ENCODE data around the gene RETREG1.

The RETREG1 gene

DNA sequence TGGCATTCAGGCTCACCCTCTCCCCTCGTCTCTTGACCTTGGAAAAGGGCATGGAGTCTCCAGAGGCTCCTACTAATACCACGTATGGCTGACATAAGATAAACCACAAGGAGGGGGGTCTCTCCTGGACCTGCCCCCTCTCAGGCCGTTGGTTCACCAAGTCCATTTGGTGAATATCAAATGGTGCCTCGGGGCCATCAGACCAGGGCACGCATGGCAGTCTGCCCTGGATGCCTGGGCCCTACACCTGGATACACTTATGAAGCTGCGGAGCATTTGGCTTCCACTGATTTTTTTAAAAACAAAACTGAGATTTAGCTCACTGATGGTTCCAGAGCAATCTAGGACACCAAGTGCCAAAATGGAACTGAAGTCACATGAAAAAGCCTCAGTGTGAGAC is 110.9 kb downstream of the RETREG1 start:
- Histone ChIP-seq H3K4me2 (ENCODE audit: low read length) (no peak overlapping the region), H3K9me3 (ENCODE audit: low read length) (no peaks in the 10 kb centered on the region), H3K79me2 (ENCODE audit: insufficient read depth, low read length) (no peaks in the 10 kb centered on the region), H3K9ac (ENCODE audit: low read length) (no peak overlapping the region), H3K4me1 (ENCODE audit: insufficient read depth, low read length, severe bottlenecking) (no peaks in the 10 kb centered on the region), H2AFZ (ENCODE audit: low read length) (no peak overlapping the region), H3F3A (ENCODE audit: insufficient read depth, low read length) (no peaks in the 10 kb centered on the region), H3K27me3 (ENCODE audit: insufficient read depth, low read length) (no peaks in the 10 kb centered on the region), H3K9me2 (ENCODE audit: low read depth, low read length) (no peaks in the 10 kb centered on the region), H4K20me1 (ENCODE audit: insufficient read depth, low read length) (no peaks in the 10 kb centered on the region), H3K36me3 (ENCODE audit: insufficient read depth, low read length) (no peaks in the 10 kb centered on the region), H3K27ac (ENCODE audit: low read depth, low read length, poor library complexity, severe bottlenecking) (no peak overlapping the region), H3K4me3 (ENCODE audit: low read depth, low read length, poor library complexity, severe bottlenecking) (no peak overlapping the region)
- TF ChIP-seq EZH2 (IDR thresholded peaks at IDR 0.05; ENCODE audit: borderline replicate concordance, low read length) = no peak
- no peak for TF ChIP-seq CTCF (IDR thresholded peaks at IDR 0.05; ENCODE audit: low read length)

DNA sequence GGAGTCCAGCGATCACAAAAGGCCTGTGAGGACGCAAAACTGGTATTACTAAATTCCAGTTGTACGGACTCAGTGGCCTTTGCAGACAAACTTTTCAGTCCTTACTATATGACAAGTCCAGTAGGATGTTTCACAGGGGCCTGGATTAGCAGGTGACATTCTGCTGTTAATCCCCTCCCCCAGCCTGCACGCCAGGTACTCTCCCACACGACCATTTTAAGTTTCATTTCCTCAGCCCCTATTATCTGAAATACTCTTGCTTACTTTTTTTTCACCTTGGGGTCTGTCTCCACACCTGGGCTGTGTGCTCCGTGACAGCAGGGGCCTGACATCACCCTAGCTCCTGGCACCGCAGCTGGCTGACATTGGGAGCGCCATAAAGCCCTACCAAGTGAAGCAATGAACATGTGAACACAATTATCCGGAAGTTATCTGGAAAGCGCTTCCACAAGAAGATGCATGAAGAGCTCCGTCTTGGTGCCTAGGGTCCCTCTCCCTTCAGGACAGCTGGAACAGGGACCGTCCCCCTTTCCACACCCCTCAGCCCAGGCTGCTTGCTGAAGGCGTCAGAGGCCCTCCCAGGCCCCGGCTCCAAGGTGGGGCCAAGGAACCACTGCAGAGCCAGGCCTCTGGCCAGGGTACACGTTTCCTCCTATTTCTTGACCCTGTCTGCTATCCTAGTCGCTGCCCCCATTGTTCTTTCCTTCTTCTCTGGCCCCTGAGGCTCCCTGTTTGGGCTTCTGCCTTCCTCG is 111.5 kb downstream of the RETREG1 start:
- Histone ChIP-seq H3K4me1 (ENCODE audit: insufficient read depth, low read length, severe bottlenecking) (no peaks in the 10 kb centered on the region), H3K9ac (ENCODE audit: low read length) (no peak overlapping the region), H3K27me3 (ENCODE audit: insufficient read depth, low read length) (no peaks in the 10 kb centered on the region), H3K27ac (ENCODE audit: low read depth, low read length, poor library complexity, severe bottlenecking) (no peak overlapping the region), H3F3A (ENCODE audit: insufficient read depth, low read length) (no peaks in the 10 kb centered on the region), H2AFZ (ENCODE audit: low read length) (no peak overlapping the region), H3K9me3 (ENCODE audit: low read length) (no peaks in the 10 kb centered on the region), H3K36me3 (ENCODE audit: insufficient read depth, low read length) (no peaks in the 10 kb centered on the region), H4K20me1 (ENCODE audit: insufficient read depth, low read length) (no peaks in the 10 kb centered on the region), H3K4me3 (ENCODE audit: low read depth, low read length, poor library complexity, severe bottlenecking) (no peak overlapping the region), H3K9me2 (ENCODE audit: low read depth, low read length) (no peaks in the 10 kb centered on the region), H3K4me2 (ENCODE audit: low read length) (no peak overlapping the region), H3K79me2 (ENCODE audit: insufficient read depth, low read length) (no peaks in the 10 kb centered on the region)
- no peak for TF ChIP-seq CTCF (IDR thresholded peaks at IDR 0.05; ENCODE audit: low read length)
- no peak for TF ChIP-seq EZH2 (IDR thresholded peaks at IDR 0.05; ENCODE audit: borderline replicate concordance, low read length)

- H4K20me1 ChIP-seq (ENCODE audit: insufficient read depth, low read length) = no peaks in the 10 kb centered on the region
- no peaks in the 10 kb centered on the region for H3K9me2 ChIP-seq (ENCODE audit: low read depth, low read length)
- no peaks in the 10 kb centered on the region for H3K79me2 ChIP-seq (ENCODE audit: insufficient read depth, low read length)
- no peak overlapping the region for H3K4me3 ChIP-seq (ENCODE audit: low read depth, low read length, poor library complexity, severe bottlenecking)
- no peak overlapping the region for H3K27ac ChIP-seq (ENCODE audit: low read depth, low read length, poor library complexity, severe bottlenecking)
- H3F3A ChIP-seq (ENCODE audit: insufficient read depth, low read length) = no peaks in the 10 kb centered on the region
- H3K27me3 ChIP-seq (ENCODE audit: insufficient read depth, low read length) = no peaks in the 10 kb centered on the region
- no peaks in the 10 kb centered on the region for H3K4me1 ChIP-seq (ENCODE audit: insufficient read depth, low read length, severe bottlenecking)
- TF ChIP-seq CTCF (IDR thresholded peaks at IDR 0.05; ENCODE audit: low read length) = no peak
- TF ChIP-seq EZH2 (IDR thresholded peaks at IDR 0.05; ENCODE audit: borderline replicate concordance, low read length) = no peak
- no peak overlapping the region for H2AFZ ChIP-seq (ENCODE audit: low read length)
- no peak overlapping the region for H3K9ac ChIP-seq (ENCODE audit: low read length)
- no peak overlapping the region for H3K4me2 ChIP-seq (ENCODE audit: low read length)
- no peaks in the 10 kb centered on the region for H3K9me3 ChIP-seq (ENCODE audit: low read length)
- no peaks in the 10 kb centered on the region for H3K36me3 ChIP-seq (ENCODE audit: insufficient read depth, low read length)
Observed at GRCh38 chr5:16504571-16504970, 112.2 kb downstream of the RETREG1 start.
